ENCODE measurements around the gene CCDC68.

CCDC68 gene

GRCh38 chr18:54950221-54950620, 9.0 kb downstream of the CCDC68 start:
- no peak for TF ChIP-seq CTCF (IDR thresholded peaks at IDR 0.05; ENCODE audit: low read length, missing control alignments)

GRCh38 chr18:54949588-54949987, 9.7 kb downstream of the CCDC68 start:
- TF ChIP-seq CTCF (IDR thresholded peaks at IDR 0.05; ENCODE audit: low read length, missing control alignments), result no peak
- no peak overlapping the region for H3K4me3 ChIP-seq (replicated peaks; ENCODE audit: low read depth, low read length)

More at GRCh38 chr18:54950221-54950620, 9.0 kb downstream of the CCDC68 start:
- H3K4me3 ChIP-seq (replicated peaks; ENCODE audit: low read depth, low read length), result no peak overlapping the region
- DNase-seq (ENCODE audit: low read depth), result no peak

GRCh38 chr18:54948350-54948837, 10.9 kb downstream of the CCDC68 start:
- DNase-seq (ENCODE audit: low read depth), result no peak
- no peak for TF ChIP-seq CTCF (IDR thresholded peaks at IDR 0.05; ENCODE audit: low read length, missing control alignments)
- no peak overlapping the region for H3K4me3 ChIP-seq (replicated peaks; ENCODE audit: low read depth, low read length)

More at GRCh38 chr18:54949588-54949987, 9.7 kb downstream of the CCDC68 start:
- no peak for DNase-seq (ENCODE audit: low read depth)

- TF ChIP-seq CTCF (IDR thresholded peaks at IDR 0.05; ENCODE audit: low read length, missing control alignments), result no peak
- no peak overlapping the region for H3K4me3 ChIP-seq (replicated peaks; ENCODE audit: low read depth, low read length)
- DNase-seq (ENCODE audit: low read depth), result peak; percentile 47
Measured at GRCh38 chr18:54947091-54947490, 12.2 kb downstream of the CCDC68 start.

GRCh38 chr18:54946149-54946581, 13.1 kb downstream of the CCDC68 start:
- no peak for TF ChIP-seq CTCF (IDR thresholded peaks at IDR 0.05; ENCODE audit: low read length, missing control alignments)
- H3K4me3 ChIP-seq (replicated peaks; ENCODE audit: low read depth, low read length), result peak overlapping the region; percentile 62
- DNase-seq (ENCODE audit: low read depth), result peak; percentile 49

- DNase-seq (ENCODE audit: low read depth), result no peak
- no peak for TF ChIP-seq CTCF (IDR thresholded peaks at IDR 0.05; ENCODE audit: low read length, missing control alignments)
- H3K4me3 ChIP-seq (replicated peaks; ENCODE audit: low read depth, low read length), result peak overlapping the region; percentile 62
Measured at GRCh38 chr18:54945576-54946125, 13.6 kb downstream of the CCDC68 start.

GRCh38 chr18:54942569-54942968, 16.7 kb downstream of the CCDC68 start:
- no peak overlapping the region for H3K4me3 ChIP-seq (replicated peaks; ENCODE audit: low read depth, low read length)
- TF ChIP-seq CTCF (IDR thresholded peaks at IDR 0.05; ENCODE audit: low read length, missing control alignments), result no peak
- DNase-seq (ENCODE audit: low read depth), result no peak
